Measurements from ENCODE around the gene NAALADL2.

DNA sequence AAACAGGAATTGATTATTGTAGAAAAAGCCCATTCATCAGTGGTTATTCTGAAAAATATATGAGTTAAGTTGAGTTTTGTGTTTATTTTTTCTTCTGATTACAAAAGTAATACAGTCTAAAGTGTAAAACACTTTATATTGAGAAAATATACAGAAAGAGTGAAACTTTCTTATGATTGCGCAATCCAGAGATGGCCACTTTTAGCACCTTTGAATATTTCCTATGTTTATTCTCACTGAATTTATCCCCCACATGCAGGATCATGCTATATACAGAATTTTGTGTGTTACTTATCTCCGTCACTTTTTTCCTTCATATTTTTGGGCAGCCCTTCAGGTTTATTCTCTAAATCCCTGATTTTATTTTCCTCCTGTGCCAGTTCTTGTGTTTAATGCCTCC lies 285.2 kb downstream of the NAALADL2 start:
- TF ChIP-seq POLR2A (IDR thresholded peaks at IDR 0.05) (no peak), CTCF (IDR thresholded peaks at IDR 0.05) (no peak), EP300 (IDR thresholded peaks at IDR 0.05) (no peak)
